H1 (cell line): ENCODE results near the gene SMARCA4.

ENCODE experiments used
- CTCF ChIP-seq, 3 experiments: IDR thresholded peaks; 1 replicate in 2 of 3; 2 replicates in 1 of 3; pipeline versions ENCODE4 v1.5.1 to v1.6.1; 2011; ENCODE audit warnings: low read length in 3 of 3, mild to moderate bottlenecking in 3 of 3, inconsistent platforms in 2 of 3, low read depth in 1 of 3, moderate library complexity in 1 of 3; ENCODE audit not compliant: insufficient read depth in 1 of 3; ENCODE audit errors: control extremely low read depth in 1 of 3
- EP300 ChIP-seq, 2 experiments: IDR thresholded peaks; 1 replicate in 1 of 2; 2 replicates in 1 of 2; pipeline ENCODE4 v1.6.1; 2011 to 2012; ENCODE audit warnings: low read depth in 2 of 2, low read length in 2 of 2, mild to moderate bottlenecking in 2 of 2, borderline replicate concordance in 1 of 2, inconsistent platforms in 1 of 2, moderate library complexity in 1 of 2
- POLR2A ChIP-seq, 2 experiments: IDR thresholded peaks; 1 replicate in 1 of 2; 2 replicates in 1 of 2; pipeline ENCODE4 v1.6.1; 2011; ENCODE audit warnings: low read depth in 2 of 2, low read length in 2 of 2, mild to moderate bottlenecking in 2 of 2; ENCODE audit errors: control extremely low read depth in 1 of 2
- POLR2AphosphoS5 ChIP-seq: IDR thresholded peaks from 2 replicates; pipeline ENCODE4 v1.6.1; 2011; ENCODE audit warnings: low read depth, low read length
- SIN3A ChIP-seq, 2 experiments: IDR thresholded peaks in 1 of 2; conservative IDR thresholded peaks in 1 of 2; 2 replicates each; pipeline ENCODE4 v1.6.1; 2011 to 2012; ENCODE audit warnings: low read length in 2 of 2, improper control_type of control experiment in 1 of 2, low read depth in 1 of 2, mild to moderate bottlenecking in 1 of 2
- SP2 ChIP-seq: IDR thresholded peaks from 2 replicates; pipeline ENCODE4 v1.6.1; 2012; ENCODE audit warnings: mild to moderate bottlenecking, low read length, inconsistent platforms
- TEAD4 ChIP-seq: IDR thresholded peaks from 2 replicates; pipeline ENCODE4 v1.6.1; 2012; ENCODE audit warnings: low read depth, low read length, inconsistent platforms, mixed read lengths
- YY1 ChIP-seq: IDR thresholded peaks from 2 replicates; pipeline ENCODE4 v1.6.1; 2011; ENCODE audit warnings: low read depth, mild to moderate bottlenecking, low read length
- ZNF274 ChIP-seq: IDR thresholded peaks from 2 replicates; pipeline ENCODE4 v1.7.0; 2012; ENCODE audit warnings: low read length, borderline replicate concordance; ENCODE audit errors: extremely low read depth

GRCh38 chr19:11105014-11105636, 144.3 kb downstream of the SMARCA4 start:
- TF ChIP-seq CTCF (IDR thresholded peaks at IDR 0.05; ENCODE audit: control extremely low read depth in 1 of 3, insufficient read depth in 1 of 3, low read depth in 1 of 3, low read length in 3 of 3) (no peak), SIN3A (conservative IDR thresholded peaks at IDR 0.05 in 1 of 2, IDR thresholded peaks at IDR 0.05 in 1 of 2; ENCODE audit: low read depth in 1 of 2, low read length in 2 of 2) (no peak), ZNF274 (no peak), POLR2A (IDR thresholded peaks at IDR 0.05; ENCODE audit: control extremely low read depth in 1 of 2, low read depth in 2 of 2, low read length in 2 of 2) (peak in 1 of 2 experiments; percentile 62; a peak in 1 of 3 replicates), EP300 (IDR thresholded peaks at IDR 0.05; ENCODE audit: borderline replicate concordance in 1 of 2, low read depth in 2 of 2, low read length in 2 of 2) (no peak), SP2 (no peak), TEAD4 (no peak), YY1 (no peak), POLR2AphosphoS5 (peak; percentile 76)
